ENCODE results near the gene FBXO31. TPM values are rescaled to one million over a fixed set of nuclear protein-coding genes. Genes with fewer than 3 reads are reported as not detected.
"Not testable (repeated sequence)": the region's sequence is repeated elsewhere in the genome, so short reads cannot be mapped to it uniquely, and the experiment has no call there.

FBXO31 gene
- total RNA-seq, 2 experiments from 2014 or later = 36.6 TPM

- Mint-ChIP-seq H3K4me3 (no peak overlapping the region), H3K27me3 (no peaks in the 10 kb centered on the region), H3K27ac (no peak overlapping the region), H3K4me1 (peaks cover 16% of the 10 kb centered on the region), H3K9me3 (no peaks in the 10 kb centered on the region), H3K36me3 (peaks cover 2% of the 10 kb centered on the region)
- DNase-seq = no peak
- POLR2A ChIA-PET = no interaction called here
- ATAC-seq (ENCODE audit: low read depth) = no peak
These were observed 13.5 kb downstream of the FBXO31 start for GRCh38 chr16:87369796-87370719.

- H3K9me3 Mint-ChIP-seq = no peaks in the 10 kb centered on the region
- DNase-seq = no peak
- POLR2A ChIA-PET = no interaction called here
- no peak overlapping the region for H3K27ac Mint-ChIP-seq
- H3K4me1 Mint-ChIP-seq = peaks cover 24% of the 10 kb centered on the region
- no peaks in the 10 kb centered on the region for H3K27me3 Mint-ChIP-seq
- no peak for ATAC-seq (ENCODE audit: low read depth)
- H3K4me3 Mint-ChIP-seq = no peak overlapping the region
- peaks cover 2% of the 10 kb centered on the region for H3K36me3 Mint-ChIP-seq
These were observed 14.3 kb downstream of the FBXO31 start for GRCh38 chr16:87369117-87369765.

GRCh38 chr16:87368029-87368770, 15.4 kb downstream of the FBXO31 start:
- no peaks in the 10 kb centered on the region for H3K27me3 Mint-ChIP-seq
- peaks cover 25% of the 10 kb centered on the region for H3K4me1 Mint-ChIP-seq
- POLR2A ChIA-PET = no interaction called here
- H3K4me3 Mint-ChIP-seq = no peak overlapping the region
- no peak for ATAC-seq (ENCODE audit: low read depth)
- H3K9me3 Mint-ChIP-seq = no peaks in the 10 kb centered on the region
- H3K36me3 Mint-ChIP-seq = no peaks in the 10 kb centered on the region
- no peak for DNase-seq
- no peak overlapping the region for H3K27ac Mint-ChIP-seq

- ATAC-seq (ENCODE audit: low read depth) = no peak
These were observed 16.0 kb downstream of the FBXO31 start for GRCh38 chr16:87367529-87367928.

GRCh38 chr16:87366930-87367329, 16.6 kb downstream of the FBXO31 start:
- ATAC-seq (ENCODE audit: low read depth) = no peak
- POLR2A ChIA-PET = interaction anchor here (1.2 kb wide), 1 partner anchor 17 kb away, joined by 3 read pairs; the partner anchor contains the start of gene FBXO31
- no peak for DNase-seq
- Mint-ChIP-seq H3K4me3 (no peak overlapping the region), H3K36me3 (no peaks in the 10 kb centered on the region), H3K27me3 (no peaks in the 10 kb centered on the region), H3K9me3 (no peaks in the 10 kb centered on the region), H3K27ac (no peak overlapping the region), H3K4me1 (peaks cover 25% of the 10 kb centered on the region)

More at GRCh38 chr16:87367529-87367928, 16.0 kb downstream of the FBXO31 start:
- Mint-ChIP-seq H3K27me3 (no peaks in the 10 kb centered on the region), H3K36me3 (no peaks in the 10 kb centered on the region), H3K4me1 (peaks cover 25% of the 10 kb centered on the region), H3K27ac (no peak overlapping the region), H3K9me3 (no peaks in the 10 kb centered on the region), H3K4me3 (no peak overlapping the region)
- POLR2A ChIA-PET = interaction anchor here (1.2 kb wide), 1 partner anchor 16 kb away, joined by 3 read pairs; the partner anchor contains the start of gene FBXO31
- DNase-seq = no peak

- POLR2A ChIA-PET = interaction anchor here (1.2 kb wide), 1 partner anchor 17 kb away, joined by 3 read pairs; the partner anchor contains the start of gene FBXO31
- no peak for ATAC-seq (ENCODE audit: low read depth)
- H3K36me3 Mint-ChIP-seq = no peaks in the 10 kb centered on the region
These were observed 17.3 kb downstream of the FBXO31 start for GRCh38 chr16:87366288-87366687.

GRCh38 chr16:87365021-87365713, 18.4 kb downstream of the FBXO31 start:
- H3K27ac Mint-ChIP-seq = peak overlapping the region; percentile 88
- no peak overlapping the region for H3K4me3 Mint-ChIP-seq
- ATAC-seq (ENCODE audit: low read depth) = no peak

More at GRCh38 chr16:87366288-87366687, 17.3 kb downstream of the FBXO31 start:
- Mint-ChIP-seq H3K9me3 (no peaks in the 10 kb centered on the region), H3K4me1 (peaks cover 21% of the 10 kb centered on the region), H3K4me3 (no peak overlapping the region), H3K27ac (no peak overlapping the region), H3K27me3 (no peaks in the 10 kb centered on the region)
- no peak for DNase-seq

GRCh38 chr16:87363771-87364455, 19.7 kb downstream of the FBXO31 start:
- peaks cover 19% of the 10 kb centered on the region for H3K4me1 Mint-ChIP-seq
- H3K9me3 Mint-ChIP-seq = no peaks in the 10 kb centered on the region
- POLR2A ChIA-PET = interaction anchor here (0.6 to 2.7 kb wide), 4 partner anchors 19 to 46 kb away, joined by 3 to 12 read pairs (median 4); partner anchors contain the start of genes FBXO31 and MAP1LC3B
- H3K27me3 Mint-ChIP-seq = no peaks in the 10 kb centered on the region
- ATAC-seq (ENCODE audit: low read depth) (peak; percentile 32), DNase-seq (no peak)
- peak overlapping the region; percentile 88 for H3K27ac Mint-ChIP-seq
- H3K36me3 Mint-ChIP-seq = no peaks in the 10 kb centered on the region
- H3K4me3 Mint-ChIP-seq = peak overlapping the region; percentile 83

More at GRCh38 chr16:87365021-87365713, 18.4 kb downstream of the FBXO31 start:
- Mint-ChIP-seq H3K9me3 (no peaks in the 10 kb centered on the region), H3K27me3 (no peaks in the 10 kb centered on the region), H3K36me3 (no peaks in the 10 kb centered on the region), H3K4me1 (peaks cover 21% of the 10 kb centered on the region)
- POLR2A ChIA-PET = interaction anchor here (1.0 to 2.7 kb wide), 3 partner anchors 18 to 27 kb away, joined by 3 to 12 read pairs (median 4); partner anchors contain the start of genes FBXO31 and MAP1LC3B
- DNase-seq = no peak

GRCh38 chr16:87362828-87363559, 20.6 kb downstream of the FBXO31 start:
- not testable (repeated sequence) for H3K36me3 Mint-ChIP-seq; H3K9me3 Mint-ChIP-seq; H3K27me3 Mint-ChIP-seq; DNase-seq; H3K4me3 Mint-ChIP-seq; ATAC-seq (ENCODE audit: low read depth)
- H3K27ac Mint-ChIP-seq = peak overlapping the region; percentile 88
- H3K4me1 Mint-ChIP-seq = peaks cover 19% of the 10 kb centered on the region
- POLR2A ChIA-PET = interaction anchor here (2.7 kb wide), 1 partner anchor 20 kb away, joined by 12 read pairs; the partner anchor contains the start of gene FBXO31

- DNase-seq (no peak), ATAC-seq (ENCODE audit: low read depth) (no peak)
- Mint-ChIP-seq H3K9me3 (no peaks in the 10 kb centered on the region), H3K27me3 (no peaks in the 10 kb centered on the region), H3K27ac (no peak overlapping the region), H3K4me3 (no peak overlapping the region), H3K4me1 (peaks cover 16% of the 10 kb centered on the region), H3K36me3 (no peaks in the 10 kb centered on the region)
- POLR2A ChIA-PET = no interaction called here
These were observed 21.5 kb downstream of the FBXO31 start for GRCh38 chr16:87361916-87362619.

All from activated naive CD8-positive, alpha-beta T cell treated with anti-CD3 and anti-CD28 coated beads, Interleukin-2, amount 10 ng/mL, durations not matched to agents 7 days and 5 days (primary cell).